Trophoblast cell (in vitro differentiated cells and primary cell): ENCODE results near the gene DDX42.

Source experiments
- DNase-seq, 2 donors: peaks; one replicate each; pipeline ENCODE4 v3.0.0-alpha.2; 2016
- H2AFZ ChIP-seq: 2 replicates; pipeline ENCODE4 v1.6.1; 2013; ENCODE audit warnings: low read length, moderate library complexity, mild to moderate bottlenecking; ENCODE audit not compliant: insufficient read depth, poor library complexity
- H2AK5ac ChIP-seq: 2 replicates; pipeline ENCODE4 v1.6.1; 2013; ENCODE audit warnings: mild to moderate bottlenecking, low read length
- H2BK120ac ChIP-seq: 2 replicates; pipeline ENCODE4 v1.6.1; 2013; ENCODE audit warnings: low read length, mild to moderate bottlenecking, moderate library complexity; ENCODE audit not compliant: insufficient read depth, poor library complexity
- H2BK12ac ChIP-seq: 2 replicates; pipeline ENCODE4 v1.6.1; 2013; ENCODE audit warnings: mild to moderate bottlenecking, low read length, moderate library complexity
- H2BK5ac ChIP-seq: 2 replicates; pipeline ENCODE4 v1.6.1; 2013; ENCODE audit warnings: low read length, low read depth, moderate library complexity, mild to moderate bottlenecking; ENCODE audit not compliant: poor library complexity
- H3K14ac ChIP-seq: 2 replicates; pipeline ENCODE4 v1.6.1; 2013; ENCODE audit warnings: mild to moderate bottlenecking, low read length
- H3K18ac ChIP-seq: 2 replicates; pipeline ENCODE4 v1.6.1; 2013; ENCODE audit warnings: mild to moderate bottlenecking, low read length
- H3K23ac ChIP-seq: 2 replicates; pipeline ENCODE4 v1.6.1; 2013; ENCODE audit warnings: low read length
- H3K27ac ChIP-seq: 2 replicates; pipeline ENCODE4 v1.5.1; 2013; ENCODE audit warnings: low read depth, mild to moderate bottlenecking, inconsistent platforms, low read length, moderate library complexity
- H3K27me3 ChIP-seq: 2 replicates; pipeline ENCODE4 v1.6.1; 2013; ENCODE audit warnings: inconsistent platforms, mild to moderate bottlenecking, low read length, moderate library complexity; ENCODE audit not compliant: insufficient read depth
- H3K36me3 ChIP-seq, 2 experiments: 1 replicate in 1 of 2; 2 replicates in 1 of 2; pipeline ENCODE4 v1.6.1; 2013; ENCODE audit warnings: low read length in 2 of 2, mild to moderate bottlenecking in 2 of 2, moderate library complexity in 1 of 2; ENCODE audit not compliant: insufficient read depth in 2 of 2, control insufficient read depth in 1 of 2
- H3K4ac ChIP-seq: 2 replicates; pipeline ENCODE4 v1.6.1; 2013; ENCODE audit warnings: low read depth, mild to moderate bottlenecking, low read length, moderate library complexity
- H3K4me1 ChIP-seq, 2 experiments: 1 replicate in 1 of 2; 2 replicates in 1 of 2; pipeline ENCODE4 v1.6.1; 2013; ENCODE audit warnings: low read length in 2 of 2, mild to moderate bottlenecking in 2 of 2, moderate library complexity in 1 of 2; ENCODE audit not compliant: insufficient read depth in 2 of 2, control insufficient read depth in 1 of 2
- H3K4me2 ChIP-seq: 2 replicates; pipeline ENCODE4 v1.6.1; 2013; ENCODE audit warnings: inconsistent platforms, mild to moderate bottlenecking, low read length, moderate library complexity
- H3K4me3 ChIP-seq: 2 replicates; pipeline ENCODE4 v1.5.1; 2013; ENCODE audit warnings: mild to moderate bottlenecking, low read depth, low read length, inconsistent platforms
- H3K79me1 ChIP-seq: one replicate; pipeline ENCODE4 v1.6.1; 2013; ENCODE audit warnings: low read length
- H3K79me2 ChIP-seq: 2 replicates; pipeline ENCODE4 v1.6.1; 2013; ENCODE audit warnings: low read length, mild to moderate bottlenecking; ENCODE audit not compliant: control insufficient read depth, insufficient read depth, poor library complexity
- H3K9ac ChIP-seq: 2 replicates; pipeline ENCODE4 v1.6.1; 2013; ENCODE audit warnings: mild to moderate bottlenecking, low read length
- H3K9me3 ChIP-seq: 2 replicates; pipeline ENCODE4 v1.6.1; 2013; ENCODE audit warnings: low read depth, mild to moderate bottlenecking, control low read depth, inconsistent platforms, low read length; ENCODE audit not compliant: insufficient read depth
- H4K12ac ChIP-seq: 2 replicates; pipeline ENCODE4 v1.6.1; 2013; ENCODE audit warnings: low read depth, mild to moderate bottlenecking, low read length, moderate library complexity
- H4K8ac ChIP-seq: 2 replicates; pipeline ENCODE4 v1.6.1; 2013; ENCODE audit warnings: low read depth, mild to moderate bottlenecking, low read length, moderate library complexity
- H4K91ac ChIP-seq: one replicate; pipeline ENCODE4 v1.6.1; 2013; ENCODE audit warnings: low read depth, mild to moderate bottlenecking, low read length, moderate library complexity
- WGBS: extraction: QIAGEN DNeasy Blood & Tissue Kit; methylation state at CpG from one replicate; pipeline ENCODE4 v1.1.7; 2013; ENCODE audit warnings: missing lambda C conversion rate; ENCODE audit not compliant: insufficient read length, insufficient coverage; ENCODE audit errors: extremely low coverage; 5-methylcytosine and 5-hydroxymethylcytosine counted together

The DDX42 gene

DNA sequence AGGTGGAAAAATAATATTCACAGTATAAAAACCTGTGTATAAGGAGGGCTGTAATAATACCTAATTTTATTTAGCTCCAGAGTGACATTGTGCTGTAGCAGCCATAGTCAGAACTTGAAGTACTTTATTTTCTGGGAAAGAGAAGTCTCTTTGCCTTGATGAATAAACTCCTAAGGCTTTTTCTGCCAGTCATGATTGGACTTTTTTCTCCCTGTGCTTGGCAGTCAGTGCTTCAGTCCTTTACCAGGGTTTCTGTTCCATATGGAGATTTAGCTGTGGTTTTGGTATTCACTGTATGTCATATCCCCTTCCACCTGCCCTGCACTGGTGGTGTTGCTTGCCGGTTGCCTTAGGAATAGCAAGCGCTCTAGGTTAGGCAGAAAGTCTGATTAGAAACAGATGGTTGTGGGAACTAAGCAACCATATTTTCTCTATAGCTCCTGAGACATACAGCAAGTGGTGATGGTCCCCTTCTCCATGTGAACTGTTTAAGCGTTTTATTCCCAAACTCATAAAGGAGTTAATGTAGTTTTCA lies 24.7 kb downstream of the DDX42 start:
- H2BK120ac ChIP-seq: no peak overlapping the region
- H3K4me2 ChIP-seq: no peak overlapping the region
- no peaks in the 10 kb centered on the region for H3K27me3 ChIP-seq
- H3K9me3 ChIP-seq: no peaks in the 10 kb centered on the region
- no peaks in the 10 kb centered on the region for H3K79me1 ChIP-seq
- no peak overlapping the region for H2AK5ac ChIP-seq
- H3K27ac ChIP-seq: no peak overlapping the region
- H3K14ac ChIP-seq: no peak overlapping the region
- DNase-seq: no peak
- H3K9ac ChIP-seq: no peak overlapping the region
- H2BK5ac ChIP-seq: no peak overlapping the region
- H3K23ac ChIP-seq: no peak overlapping the region
- no peak overlapping the region for H4K8ac ChIP-seq
- no peak overlapping the region for H4K91ac ChIP-seq
- no peak overlapping the region for H3K4me3 ChIP-seq
- peaks cover 34 to 53% of the 10 kb centered on the region in 2 experiments for H3K36me3 ChIP-seq
- no peak overlapping the region for H3K18ac ChIP-seq
- no peak overlapping the region for H2BK12ac ChIP-seq
- H2AFZ ChIP-seq: no peak overlapping the region
- WGBS: no CpG with 5 or more reads among the region's 3 CpGs
- H4K12ac ChIP-seq: no peak overlapping the region
- H3K4me1 ChIP-seq: no peaks in the 10 kb centered on the region
- H3K4ac ChIP-seq: no peak overlapping the region
- H3K79me2 ChIP-seq: no peaks in the 10 kb centered on the region

DNA sequence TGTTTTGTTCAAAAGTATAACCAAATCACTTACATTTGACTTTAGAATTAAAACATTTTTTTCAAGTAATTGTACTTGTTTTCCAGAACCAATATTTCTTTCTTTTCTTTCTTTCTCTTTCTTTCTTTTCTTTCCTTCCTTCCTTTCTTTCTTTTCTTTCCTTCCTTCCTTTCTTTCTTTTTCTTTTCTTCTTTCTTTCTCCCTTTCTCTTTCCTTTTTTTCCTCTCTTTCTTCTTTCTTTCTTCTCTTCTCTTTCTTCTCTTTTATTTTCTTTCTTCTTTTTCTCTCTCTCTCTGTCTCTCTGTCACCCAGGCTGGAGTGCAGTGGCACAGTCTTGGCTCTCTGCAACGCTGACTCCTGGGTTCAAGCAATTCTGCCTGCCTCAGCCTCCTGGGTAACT lies 26.8 kb downstream of the DDX42 start:
- H3K4ac ChIP-seq: no peak overlapping the region
- H3K79me1 ChIP-seq: no peaks in the 10 kb centered on the region
- no peak overlapping the region for H3K14ac ChIP-seq
- no peak overlapping the region for H4K91ac ChIP-seq
- H3K36me3 ChIP-seq: peaks cover 29 to 46% of the 10 kb centered on the region in 2 experiments
- H3K27ac ChIP-seq: no peak overlapping the region
- no peak for DNase-seq
- H3K18ac ChIP-seq: no peak overlapping the region
- no peak overlapping the region for H2BK5ac ChIP-seq
- H3K79me2 ChIP-seq: no peaks in the 10 kb centered on the region
- H3K4me3 ChIP-seq: no peak overlapping the region
- no peak overlapping the region for H2AK5ac ChIP-seq
- no CpG with 5 or more reads among the region's 1 CpG for WGBS
- H3K4me2 ChIP-seq: no peak overlapping the region
- no peak overlapping the region for H4K8ac ChIP-seq
- H3K9me3 ChIP-seq: no peaks in the 10 kb centered on the region
- no peak overlapping the region for H2BK12ac ChIP-seq
- no peak overlapping the region for H3K23ac ChIP-seq
- H3K27me3 ChIP-seq: no peaks in the 10 kb centered on the region
- no peak overlapping the region for H3K9ac ChIP-seq
- no peaks in the 10 kb centered on the region for H3K4me1 ChIP-seq
- no peak overlapping the region for H2BK120ac ChIP-seq
- no peak overlapping the region for H4K12ac ChIP-seq
- no peak overlapping the region for H2AFZ ChIP-seq

DNA sequence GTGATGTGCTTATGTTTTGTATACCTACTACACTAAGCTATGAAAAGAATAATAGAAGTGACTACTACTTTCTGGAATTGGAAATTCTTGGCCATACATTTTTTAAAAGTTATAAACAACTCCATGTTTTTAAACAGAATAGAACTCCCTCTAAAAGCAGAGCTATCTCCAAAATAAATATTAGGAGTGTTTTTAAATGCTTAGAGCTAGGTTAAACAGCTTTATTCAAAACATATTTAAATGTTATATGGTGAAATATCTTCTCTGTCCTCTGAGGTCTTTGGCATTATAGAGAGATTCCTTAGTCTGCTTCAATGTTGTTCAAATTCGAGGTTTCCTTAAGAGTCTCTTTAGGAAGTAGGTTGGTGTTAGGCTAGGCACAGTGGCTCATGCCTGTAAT lies 30.4 kb downstream of the DDX42 start:
- no peaks in the 10 kb centered on the region for H3K27me3 ChIP-seq
- no peak overlapping the region for H3K18ac ChIP-seq
- no peaks in the 10 kb centered on the region for H3K79me2 ChIP-seq
- H3K4ac ChIP-seq: no peak overlapping the region
- no peaks in the 10 kb centered on the region for H3K9me3 ChIP-seq
- H3K4me1 ChIP-seq: no peaks in the 10 kb centered on the region
- H2AFZ ChIP-seq: no peak overlapping the region
- no peak overlapping the region for H3K4me2 ChIP-seq
- no peak overlapping the region for H3K9ac ChIP-seq
- no peak overlapping the region for H3K4me3 ChIP-seq
- H4K12ac ChIP-seq: no peak overlapping the region
- H4K91ac ChIP-seq: no peak overlapping the region
- no peak overlapping the region for H4K8ac ChIP-seq
- no peak overlapping the region for H2BK12ac ChIP-seq
- H2BK120ac ChIP-seq: no peak overlapping the region
- no peaks in the 10 kb centered on the region for H3K79me1 ChIP-seq
- no peak for DNase-seq
- peaks cover 32 to 47% of the 10 kb centered on the region in 2 experiments for H3K36me3 ChIP-seq
- H3K23ac ChIP-seq: no peak overlapping the region
- H3K14ac ChIP-seq: no peak overlapping the region
- H2AK5ac ChIP-seq: no peak overlapping the region
- no peak overlapping the region for H2BK5ac ChIP-seq
- H3K27ac ChIP-seq: no peak overlapping the region
- no CpG with 5 or more reads among the region's 1 CpG for WGBS

DNA sequence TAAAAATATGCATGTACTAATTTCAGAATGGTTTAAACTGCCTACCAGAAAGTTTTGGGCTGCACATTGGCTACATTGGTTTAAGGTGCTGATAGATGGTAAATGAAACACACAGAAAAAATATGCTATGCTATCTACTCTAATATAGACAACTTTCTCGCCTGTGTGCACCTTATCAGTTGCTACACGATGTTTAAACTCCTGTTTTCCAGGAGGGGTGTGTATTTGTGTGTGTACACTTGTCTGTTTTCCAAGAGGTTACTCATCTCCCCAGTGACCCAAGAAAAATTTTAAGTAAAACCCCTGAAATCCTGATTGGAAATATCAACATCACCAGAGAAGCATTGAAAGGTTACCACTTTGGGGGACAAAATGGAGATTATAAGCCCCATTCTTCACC lies 31.6 kb downstream of the DDX42 start:
- H2BK12ac ChIP-seq: no peak overlapping the region
- no peak overlapping the region for H2AFZ ChIP-seq
- H3K4ac ChIP-seq: no peak overlapping the region
- no peak overlapping the region for H4K91ac ChIP-seq
- no peak overlapping the region for H3K18ac ChIP-seq
- no peak overlapping the region for H3K27ac ChIP-seq
- H3K9me3 ChIP-seq: no peaks in the 10 kb centered on the region
- no peak overlapping the region for H4K8ac ChIP-seq
- H3K79me2 ChIP-seq: no peaks in the 10 kb centered on the region
- no peak overlapping the region for H3K4me3 ChIP-seq
- H3K36me3 ChIP-seq: peaks cover 36 to 44% of the 10 kb centered on the region in 2 experiments
- H2BK5ac ChIP-seq: no peak overlapping the region
- no peak overlapping the region for H2AK5ac ChIP-seq
- H3K4me2 ChIP-seq: no peak overlapping the region
- DNase-seq: no peak
- no peak overlapping the region for H3K9ac ChIP-seq
- no peaks in the 10 kb centered on the region for H3K79me1 ChIP-seq
- no peak overlapping the region for H3K23ac ChIP-seq
- H2BK120ac ChIP-seq: no peak overlapping the region
- no peak overlapping the region for H4K12ac ChIP-seq
- no peaks in the 10 kb centered on the region for H3K4me1 ChIP-seq
- H3K27me3 ChIP-seq: no peaks in the 10 kb centered on the region
- H3K14ac ChIP-seq: no peak overlapping the region
- WGBS: no CpG with 5 or more reads among the region's 2 CpGs
